SK-N-SH (cell line): Measurements from ENCODE around the gene C1QL3. TPM values are rescaled to one million over a fixed set of nuclear protein-coding genes. Genes with fewer than 3 reads are reported as not detected.

Experiments used
- CTCF ChIA-PET: fragments of 300-600, 350-600 bp; formaldehyde crosslinking; extraction: SDS; loops from one replicate; lab custom pipeline; 2021; lab: Yijun Ruan, JAX
- POLR2A ChIA-PET: fragments of 350-600 bp; sonication (Branson Sonifier 250); formaldehyde crosslinking; extraction: SDS; loops from one replicate; lab custom pipeline; 2020; ENCODE audit warnings: antibody characterized with exemption, inconsistent platforms; lab: Yijun Ruan, JAX
- DNase-seq: peaks from one replicate; pipeline ENCODE4 v3.0.0; 2012
- H2AFZ ChIP-seq: fragments of 200-600 bp; sonication (generic); 2 replicates; pipeline ENCODE4 v1.8.1; 2016; ENCODE audit warnings: antibody characterized with exemption, mild to moderate bottlenecking, low read depth
- H3F3A ChIP-seq: fragments of 200-600 bp; sonication (generic); replicated peaks from 2 replicates; pipeline ENCODE3; 2016; ENCODE audit warnings: antibody characterized with exemption, mild to moderate bottlenecking; ENCODE audit not compliant: insufficient read depth
- H3K27ac ChIP-seq, 2 experiments: fragments of 200-500 bp in 1 of 2; fragments of 200-600 bp in 1 of 2; sonication (Bioruptor generic) in 1 of 2; sonication (generic), shearing (Covaris generic) in 1 of 2; 2 replicates each; pipeline versions ENCODE4 v1.5.1 to v1.6.1; 2014 to 2016; ENCODE audit warnings: low read depth in 2 of 2, inconsistent platforms in 1 of 2, low read length in 1 of 2, mild to moderate bottlenecking in 1 of 2, mixed read lengths in 1 of 2
- H3K27me3 ChIP-seq: fragments of 200-600 bp; sonication (generic), shearing (Covaris generic); 2 replicates; pipeline ENCODE4 v1.6.1; 2016; ENCODE audit warnings: mixed run types; ENCODE audit not compliant: insufficient read depth
- H3K36me3 ChIP-seq, 2 experiments: fragments of 200-500 bp in 1 of 2; fragments of 200-600 bp in 1 of 2; sonication (Bioruptor generic) in 1 of 2; sonication (generic) in 1 of 2; replicated peaks in 1 of 2; 2 replicates each; pipeline versions ENCODE3 to v1.5.1; 2014 to 2016; ENCODE audit warnings: low read length in 1 of 2, mild to moderate bottlenecking in 1 of 2; ENCODE audit not compliant: insufficient read depth in 2 of 2, control insufficient read depth in 1 of 2
- H3K4me1 ChIP-seq, 2 experiments: fragments of 200-500 bp in 1 of 2; fragments of 200-600 bp in 1 of 2; sonication (Bioruptor generic) in 1 of 2; sonication (generic), shearing (Covaris generic) in 1 of 2; 2 replicates each; pipeline versions ENCODE4 v1.5.1 to v1.6.1; 2014 to 2016; ENCODE audit warnings: low read depth in 1 of 2, low read length in 1 of 2, mixed run types in 1 of 2; ENCODE audit not compliant: insufficient read depth in 2 of 2, control insufficient read depth in 1 of 2
- H3K4me2 ChIP-seq: fragments of 200-600 bp; sonication (generic), shearing (Covaris generic); 2 replicates; pipeline ENCODE4 v1.6.1; 2017; ENCODE audit warnings: mixed run types
- H3K4me3 ChIP-seq, 2 experiments: fragments of 200-500 bp in 1 of 2; fragments of 200-600 bp in 1 of 2; sonication (Bioruptor generic) in 1 of 2; sonication (generic), shearing (Covaris generic) in 1 of 2; 2 replicates each; pipeline versions ENCODE4 v1.5.1 to v1.8.1; 2014 to 2016; ENCODE audit warnings: low read depth in 2 of 2, inconsistent platforms in 1 of 2, low read length in 1 of 2, mild to moderate bottlenecking in 1 of 2, mixed read lengths in 1 of 2, moderate library complexity in 1 of 2
- H3K79me2 ChIP-seq: fragments of 200-600 bp; sonication (generic); 2 replicates; pipeline ENCODE4 v1.8.1; 2017; ENCODE audit warnings: mild to moderate bottlenecking; ENCODE audit not compliant: insufficient read depth
- H3K9ac ChIP-seq: fragments of 200-600 bp; sonication (generic); 2 replicates; pipeline ENCODE4 v1.6.1; 2017; ENCODE audit warnings: mixed run types
- H3K9me2 ChIP-seq: fragments of 200-600 bp; sonication (generic); 2 replicates; pipeline ENCODE4 v1.6.1; 2017; ENCODE audit warnings: mixed run types
- H3K9me3 ChIP-seq: fragments of 200-600 bp; sonication (generic); 2 replicates; pipeline ENCODE4 v1.6.1; 2017; ENCODE audit warnings: mixed run types, mild to moderate bottlenecking, moderate library complexity
- H4K20me1 ChIP-seq: fragments of 200-600 bp; sonication (generic); 2 replicates; pipeline ENCODE4 v1.6.1; 2017; ENCODE audit warnings: mild to moderate bottlenecking, mixed run types; ENCODE audit not compliant: insufficient read depth
- CHD2 ChIP-seq: fragments of 150-350 bp; IDR thresholded peaks from 2 replicates; pipeline ENCODE4 v1.6.1; 2018; ENCODE audit warnings: low read length; ENCODE audit not compliant: partially characterized antibody
- CTCF ChIP-seq: fragments of 200-600 bp; sonication (generic); IDR thresholded peaks from 2 replicates; pipeline ENCODE4 v1.6.1; 2017; ENCODE audit warnings: antibody characterized with exemption, mild to moderate bottlenecking, moderate library complexity
- ELF1 ChIP-seq: IDR thresholded peaks from 2 replicates; pipeline ENCODE4 v1.4.0; 2012
- FOSL2 ChIP-seq: IDR thresholded peaks from 2 replicates; pipeline ENCODE4 v1.4.0; 2012; ENCODE audit warnings: low read depth, mild to moderate bottlenecking, moderate library complexity, borderline replicate concordance
- FOXM1 ChIP-seq: IDR thresholded peaks from 2 replicates; pipeline ENCODE4 v1.4.0; 2012; ENCODE audit warnings: low read depth, mild to moderate bottlenecking
- GATA2 ChIP-seq: sonication (generic); formaldehyde crosslinking; IDR thresholded peaks from 2 replicates; pipeline ENCODE4 v1.5.0; 2020; ENCODE audit warnings: mild to moderate bottlenecking, missing genetic modification reagents
- MAX ChIP-seq: IDR thresholded peaks from 2 replicates; pipeline ENCODE4 v1.4.0; 2012; ENCODE audit warnings: low read depth
- MEF2A ChIP-seq: IDR thresholded peaks from 2 replicates; pipeline ENCODE4 v1.4.0; 2012; ENCODE audit warnings: low read depth, borderline replicate concordance
- MXI1 ChIP-seq: IDR thresholded peaks from 2 replicates; pipeline ENCODE4 v1.6.1; 2012; ENCODE audit warnings: mild to moderate bottlenecking, low read depth, low read length, improper control_type of control experiment
- NFIC ChIP-seq: IDR thresholded peaks from 2 replicates; pipeline ENCODE4 v1.4.0; 2012; ENCODE audit warnings: borderline replicate concordance
- NRF1 ChIP-seq: IDR thresholded peaks from 2 replicates; pipeline ENCODE4 v1.6.1; 2012; ENCODE audit warnings: low read depth, mild to moderate bottlenecking, low read length
- POLR2AphosphoS5 ChIP-seq: IDR thresholded peaks from 2 replicates; pipeline ENCODE4 v1.6.1; 2012; ENCODE audit warnings: low read depth, low read length
- RAD21 ChIP-seq: IDR thresholded peaks from 2 replicates; pipeline ENCODE4 v1.6.1; 2012; ENCODE audit warnings: mild to moderate bottlenecking, low read length
- SIN3A ChIP-seq: IDR thresholded peaks from 2 replicates; pipeline ENCODE4 v1.6.1; 2012; ENCODE audit warnings: low read depth, mild to moderate bottlenecking, low read length, moderate library complexity, borderline replicate concordance
- SMC3 ChIP-seq: IDR thresholded peaks from 2 replicates; pipeline ENCODE4 v1.6.1; 2012; ENCODE audit warnings: low read depth, low read length, improper control_type of control experiment
- TEAD4 ChIP-seq: IDR thresholded peaks from 2 replicates; pipeline ENCODE4 v1.4.0; 2012; ENCODE audit warnings: mild to moderate bottlenecking, borderline replicate concordance; ENCODE audit not compliant: insufficient read depth
- ZBTB33 ChIP-seq: IDR thresholded peaks from 2 replicates; pipeline ENCODE4 v1.4.0; 2012; ENCODE audit warnings: low read depth, borderline replicate concordance
- WGBS: methylation state at CpG from one replicate; pipeline ENCODE4 v1.1.6; 2017; ENCODE audit warnings: low lambda C conversion rate; 5-methylcytosine and 5-hydroxymethylcytosine counted together
- polyA plus RNA-seq, 3 experiments: library from polyadenylated mRNA; depleted of rRNA; stranded (reverse); fragments of >200 nt; gene quantifications; 2 replicates each; pipeline ENCODE4 v1.2.3, GENCODE V29; 2012

The C1QL3 gene
- polyA plus RNA-seq, 1 of the 3 experiments (the other 2 are of a cell fraction): not detected

GRCh38 chr10:16527452-16527851, 5.8 kb upstream of the C1QL3 start:
- ChIA-PET POLR2A (no interaction called here), CTCF (interaction anchor here (2.6 kb wide), 1 partner anchor 17 kb away, joined by 9 read pairs; no protein-coding TSS in a partner anchor)
- H3K9me2 ChIP-seq: no peaks in the 10 kb centered on the region
- no peaks in the 10 kb centered on the region for H4K20me1 ChIP-seq
- H3K9ac ChIP-seq: no peak overlapping the region
- H3K9me3 ChIP-seq: no peaks in the 10 kb centered on the region
- no peaks in the 10 kb centered on the region for H3F3A ChIP-seq
- no peaks in the 10 kb centered on the region for H3K36me3 ChIP-seq
- no peak overlapping the region for H3K4me3 ChIP-seq
- peaks cover 3% of the 10 kb centered on the region; the same call in 1 of the 2 replicates for H3K27me3 ChIP-seq
- H3K4me2 ChIP-seq: no peak overlapping the region
- no peaks in the 10 kb centered on the region for H3K4me1 ChIP-seq
- WGBS: 65% methylated on average over 4 of the region's 4 CpGs
- no peak overlapping the region for H2AFZ ChIP-seq
- no peak for DNase-seq
- no peak for TF ChIP-seq ELF1
- no peak for TF ChIP-seq RAD21
- TF ChIP-seq NRF1: no peak
- TF ChIP-seq FOXM1: no peak
- no peak for TF ChIP-seq NFIC
- TF ChIP-seq SIN3A: no peak
- no peak for TF ChIP-seq FOSL2
- TF ChIP-seq POLR2AphosphoS5: no peak
- no peak for TF ChIP-seq CHD2
- no peak for TF ChIP-seq MEF2A
- TF ChIP-seq MAX: no peak
- TF ChIP-seq TEAD4: no peak
- TF ChIP-seq ZBTB33: no peak
- TF ChIP-seq, all 33 proteins: peak for 0
- Histone ChIP-seq H3K79me2 (no peaks in the 10 kb centered on the region), H3K27ac (no peak overlapping the region)

- peak; percentile 81 for DNase-seq
Measured at GRCh38 chr10:16520900-16521299, 779 bp downstream of the C1QL3 start.

More at GRCh38 chr10:16520900-16521299, 779 bp downstream of the C1QL3 start:
- ChIA-PET CTCF (interaction anchor here (0.6 to 3.4 kb wide), 7 partner anchors 14 to 641 kb away, joined by 3 to 8 read pairs (median 3); no protein-coding TSS in a partner anchor), POLR2A (no interaction called here)
- Histone ChIP-seq H3F3A (no peaks in the 10 kb centered on the region), H3K27ac (no peak overlapping the region), H3K9me2 (no peaks in the 10 kb centered on the region), H3K4me3 (peak overlapping the region; percentile 41 to 58; a peak in 3 of 4 replicates), H3K4me2 (peak overlapping the region; percentile 74), H3K4me1 (peaks cover 0 to 3% of the 10 kb centered on the region in 2 experiments; a peak in 1 of 4 replicates), H2AFZ (peak overlapping the region; percentile 76; the same call in 1 of the 2 replicates), H3K9ac (no peak overlapping the region), H3K36me3 (no peaks in the 10 kb centered on the region), H4K20me1 (no peaks in the 10 kb centered on the region), H3K79me2 (no peaks in the 10 kb centered on the region), H3K9me3 (no peaks in the 10 kb centered on the region), H3K27me3 (peaks cover 19% of the 10 kb centered on the region)
- WGBS: 45% methylated on average over 13 of the region's 39 CpGs
- peak; percentile 23; the same call in 1 of the 2 replicates for TF ChIP-seq SMC3
- TF ChIP-seq RAD21: peak; percentile 52
- no peak for TF ChIP-seq MXI1
- peak; percentile 23 for TF ChIP-seq CTCF
- TF ChIP-seq GATA2 (CRISPR knock-in tag): no peak
